Activated CD4-positive, alpha-beta T cell treated with anti-CD3 and anti-CD28 coated beads for 36 hours (primary cell): ENCODE measurements around the gene NUAK2. TPM values are rescaled to one million over a fixed set of nuclear protein-coding genes. Genes with fewer than 3 reads are reported as not detected.

Experiments used
- ATAC-seq: fragments of 200-7000 bp; cut with Tn5 transposase; one replicate; pipeline ENCODE4 v1.10.0; 2021; ENCODE audit warnings: mild to moderate bottlenecking, moderate library complexity
- CTCF ChIA-PET: fragments of 350-600 bp; sonication (Branson Sonifier 250); formaldehyde crosslinking; loops from one replicate; lab custom pipeline; 2021; ENCODE audit warnings: antibody characterized with exemption; lab: Charles Lee
- POLR2A ChIA-PET: fragments of 350-600 bp; sonication (Branson Sonifier 250); formaldehyde crosslinking; loops from one replicate; lab custom pipeline; 2021; ENCODE audit warnings: antibody characterized with exemption, inconsistent platforms; lab: Charles Lee
- DNase-seq: peaks from one replicate; pipeline ENCODE4 v3.0.0-alpha.2; 2020
- H3K27ac Mint-ChIP-seq: one replicate; pipeline ENCODE4 v1.8.0; 2021; ENCODE audit warnings: mixed read lengths
- H3K27me3 Mint-ChIP-seq: one replicate; pipeline ENCODE4 v1.8.0; 2021; ENCODE audit warnings: mixed read lengths
- H3K36me3 Mint-ChIP-seq: one replicate; pipeline ENCODE4 v1.8.0; 2021; ENCODE audit warnings: low read depth, mixed read lengths
- H3K4me1 Mint-ChIP-seq: one replicate; pipeline ENCODE4 v1.8.0; 2021; ENCODE audit warnings: mixed read lengths
- H3K4me3 Mint-ChIP-seq: one replicate; pipeline ENCODE4 v1.8.0; 2021; ENCODE audit warnings: mild to moderate bottlenecking, moderate library complexity, mixed read lengths
- H3K9me3 Mint-ChIP-seq: one replicate; pipeline ENCODE4 v1.8.0; 2021; ENCODE audit warnings: low read depth, mixed read lengths
- intact Hi-C, 2 experiments: fragments of 100-400 bp; cut with DNase I in 1 of 2; cut with micrococcal nuclease in 1 of 2; formaldehyde crosslinking; loops; one replicate each; pipeline versions ENCODE4 v1.14.2 to v1.15.1; 2022 to 2024; cut with DNase I, micrococcal nuclease
- total RNA-seq, 2 experiments: library from RNA; stranded (reverse); gene quantifications; one replicate each; pipeline ENCODE4 v1.2.3, GENCODE V29; 2021

The NUAK2 gene
- total RNA-seq, 2 experiments from 2014 or later, result 2.3 to 2.7 TPM

DNA sequence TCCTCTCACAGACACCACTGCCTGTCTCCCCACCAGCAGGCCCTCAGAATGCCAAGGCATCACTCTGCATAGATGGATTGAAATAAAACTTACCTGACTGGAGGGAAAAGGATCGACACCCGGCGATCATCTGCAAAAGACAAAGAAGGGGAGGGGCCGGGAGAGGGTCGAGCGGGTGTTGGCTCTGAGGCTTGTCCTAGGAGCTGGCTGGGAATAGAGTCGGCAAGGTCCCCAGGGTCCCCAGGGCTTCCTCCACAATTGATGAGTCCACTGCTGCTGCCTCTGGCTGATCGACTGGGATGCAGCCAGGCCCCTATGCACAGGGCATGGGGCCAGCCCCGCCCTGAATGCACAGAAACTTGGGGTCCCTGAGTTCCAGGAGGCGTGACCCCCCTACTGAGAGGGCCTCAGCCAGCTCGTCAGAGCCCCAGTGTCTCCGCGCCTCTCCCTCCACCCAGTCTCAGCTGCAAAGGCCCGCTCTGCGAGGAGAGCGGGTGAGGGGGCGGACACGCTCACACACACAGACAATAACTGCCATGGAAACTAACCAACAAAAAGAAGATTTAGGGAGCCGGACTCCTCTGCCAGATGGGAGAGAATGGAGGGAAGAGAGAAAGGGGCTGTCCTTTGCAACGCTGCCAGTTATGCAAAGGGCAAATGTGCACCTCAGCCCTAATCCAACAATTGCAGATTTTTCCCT lies 35.0 kb upstream of the NUAK2 start, which contains the start of gene KLHDC8A:
Gene KLHDC8A, minus strand, starts transcription at position 483 of the 700 bp plus-strand sequence. CDS start 13,318 bp downstream, outside the sequence.
- Mint-ChIP-seq H3K4me3 (no peak within 1 kb of the TSS), H3K36me3 (no peaks in the 10 kb centered on the region), H3K9me3 (no peaks in the 10 kb centered on the region), H3K27me3 (peaks cover 15% of the 10 kb centered on the region), H3K27ac (no peak within 1 kb of the TSS), H3K4me1 (no peaks in the 10 kb centered on the region)
- ATAC-seq, result no peak
- intact Hi-C loops, result no loop called here
- no peak for DNase-seq
- ChIA-PET CTCF (interaction anchor here (0.5 to 1.6 kb wide), 5 partner anchors 128 to 164 kb away, joined by 3 to 4 read pairs (median 3); no protein-coding TSS in a partner anchor), POLR2A (no interaction called here)

GRCh38 chr1:205355075-205355453 lies 33.5 kb upstream of the NUAK2 start:
- DNase-seq (no peak), ATAC-seq (no peak)
- Mint-ChIP-seq H3K27ac (no peak overlapping the region), H3K4me1 (no peaks in the 10 kb centered on the region), H3K36me3 (no peaks in the 10 kb centered on the region), H3K27me3 (peaks cover 12% of the 10 kb centered on the region), H3K9me3 (no peaks in the 10 kb centered on the region), H3K4me3 (no peak overlapping the region)
- ChIA-PET POLR2A (interaction anchor here (0.6 kb wide), 1 partner anchor 381 kb away, joined by 3 read pairs; no protein-coding TSS in a partner anchor), CTCF (interaction anchor here (0.5 to 3.4 kb wide), 20 partner anchors 19 to 323 kb away, joined by 3 to 82 read pairs (median 7); partner anchors contain the start of gene NUAK2)
- intact Hi-C loops, result no loop called here

DNA sequence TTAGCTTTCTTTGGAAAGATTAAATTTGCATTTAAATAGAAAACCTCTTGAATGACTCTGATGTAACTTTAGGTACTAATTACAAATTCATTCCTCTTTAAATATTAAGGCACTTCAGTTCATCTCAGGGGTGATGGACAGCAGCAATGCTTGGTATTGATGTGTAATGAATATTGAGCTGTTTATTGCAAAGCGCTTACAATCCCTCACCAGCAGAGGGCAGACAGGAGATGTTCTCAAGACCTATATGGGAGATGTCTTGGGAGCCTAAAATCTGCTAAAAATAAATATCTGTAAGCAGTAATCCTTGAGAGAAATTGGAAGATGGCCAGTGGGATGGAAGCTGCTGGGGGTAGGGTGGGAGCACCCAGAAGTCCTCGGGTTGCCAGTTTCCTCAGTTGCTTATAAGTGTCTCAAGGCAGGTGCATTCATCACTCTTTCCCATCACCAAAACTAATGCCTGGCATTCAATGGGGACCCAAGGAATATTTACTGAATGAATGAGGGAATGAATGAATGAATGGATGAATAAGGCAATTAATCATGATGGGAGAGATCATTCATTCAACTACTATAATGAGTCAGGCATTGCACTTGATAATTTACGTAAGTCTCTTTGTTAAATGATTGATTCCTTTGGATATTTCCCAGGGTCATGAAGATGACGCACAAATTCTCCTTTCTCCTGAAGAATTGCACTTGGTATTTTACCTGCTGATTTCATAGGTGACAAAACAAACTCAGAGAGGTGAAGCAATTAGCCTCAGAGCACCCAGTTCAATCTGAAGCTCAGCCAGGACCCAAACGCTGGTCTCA lies 32.9 kb upstream of the NUAK2 start:
- POLR2A ChIA-PET, result interaction anchor here (0.5 to 0.6 kb wide), 2 partner anchors 23 to 381 kb away, joined by 3 to 4 read pairs; no protein-coding TSS in a partner anchor

DNA sequence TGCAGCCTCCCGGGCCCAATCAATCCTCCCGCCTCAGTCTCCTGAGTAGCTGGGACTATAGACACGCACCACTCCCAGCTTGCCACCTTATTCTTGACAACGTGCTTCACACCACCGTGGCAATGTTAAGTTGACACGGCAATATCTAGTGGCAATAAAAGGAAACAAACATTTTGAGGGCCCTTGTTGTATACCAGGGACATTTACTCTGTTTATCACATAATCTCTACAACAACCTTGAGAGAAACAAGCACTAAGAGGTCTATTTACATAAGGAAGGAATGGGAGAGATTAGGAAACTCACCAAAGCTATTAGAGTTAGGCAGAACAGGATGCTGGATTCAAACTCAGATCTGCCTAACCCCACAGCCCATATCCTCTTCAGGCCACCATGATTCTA lies 32.1 kb upstream of the NUAK2 start:
- H3K36me3 Mint-ChIP-seq, result no peaks in the 10 kb centered on the region
- no peak for ATAC-seq
- H3K27ac Mint-ChIP-seq, result no peak overlapping the region
- ChIA-PET POLR2A (no interaction called here), CTCF (interaction anchor here (0.5 to 3.4 kb wide), 61 partner anchors 8 to 1123 kb away, joined by 3 to 82 read pairs (median 4); partner anchors contain the start of gene NUAK2)
- DNase-seq, result no peak
- H3K9me3 Mint-ChIP-seq, result no peaks in the 10 kb centered on the region
- H3K4me3 Mint-ChIP-seq, result no peak overlapping the region
- H3K4me1 Mint-ChIP-seq, result no peaks in the 10 kb centered on the region
- peaks cover 8% of the 10 kb centered on the region for H3K27me3 Mint-ChIP-seq
- intact Hi-C loops, result loop anchor here (1.0 kb wide), 3 partner anchors 78 to 171 kb away; no protein-coding TSS in a partner anchor

More for the DNA sequence above, 32.9 kb upstream of the NUAK2 start:
- Mint-ChIP-seq H3K36me3 (no peaks in the 10 kb centered on the region), H3K9me3 (no peaks in the 10 kb centered on the region), H3K27ac (no peak overlapping the region), H3K4me1 (no peaks in the 10 kb centered on the region), H3K27me3 (peaks cover 10% of the 10 kb centered on the region), H3K4me3 (no peak overlapping the region)
- ATAC-seq, result peak; percentile 88
- intact Hi-C loops, result loop anchor here (1.0 kb wide), 3 partner anchors 77 to 170 kb away; no protein-coding TSS in a partner anchor
- DNase-seq, result peak; percentile 76
- CTCF ChIA-PET, result interaction anchor here (0.5 to 3.4 kb wide), 63 partner anchors 8 to 1122 kb away, joined by 3 to 82 read pairs (median 4); partner anchors contain the start of gene NUAK2

DNA sequence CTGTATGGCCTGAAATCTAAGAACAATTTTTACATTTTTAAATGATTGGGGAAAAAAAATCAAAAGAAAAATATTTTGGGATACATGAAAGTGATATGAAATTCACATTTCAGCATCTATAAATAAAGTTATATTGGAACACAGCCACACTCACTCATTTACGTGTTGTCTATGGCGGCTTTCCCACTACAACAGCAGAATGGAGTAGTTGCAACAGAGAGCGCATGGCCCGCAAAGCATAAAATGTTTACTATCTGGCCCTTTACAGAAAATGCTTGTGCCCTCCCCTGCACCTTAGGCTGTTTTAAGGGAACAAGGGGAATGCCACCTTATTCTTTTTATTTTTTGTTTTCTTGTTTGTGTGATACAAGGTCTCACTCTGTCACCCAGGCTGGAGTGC lies 31.6 kb upstream of the NUAK2 start:
- peaks cover 6% of the 10 kb centered on the region for H3K27me3 Mint-ChIP-seq
- ChIA-PET CTCF (interaction anchor here (0.5 to 3.4 kb wide), 20 partner anchors 10 to 323 kb away, joined by 3 to 82 read pairs (median 6); no protein-coding TSS in a partner anchor), POLR2A (no interaction called here)
- ATAC-seq, result no peak
- intact Hi-C loops, result no loop called here
- H3K4me3 Mint-ChIP-seq, result no peak overlapping the region
- DNase-seq, result no peak
- no peaks in the 10 kb centered on the region for H3K9me3 Mint-ChIP-seq
- no peaks in the 10 kb centered on the region for H3K4me1 Mint-ChIP-seq
- H3K36me3 Mint-ChIP-seq, result no peaks in the 10 kb centered on the region
- H3K27ac Mint-ChIP-seq, result no peak overlapping the region

DNA sequence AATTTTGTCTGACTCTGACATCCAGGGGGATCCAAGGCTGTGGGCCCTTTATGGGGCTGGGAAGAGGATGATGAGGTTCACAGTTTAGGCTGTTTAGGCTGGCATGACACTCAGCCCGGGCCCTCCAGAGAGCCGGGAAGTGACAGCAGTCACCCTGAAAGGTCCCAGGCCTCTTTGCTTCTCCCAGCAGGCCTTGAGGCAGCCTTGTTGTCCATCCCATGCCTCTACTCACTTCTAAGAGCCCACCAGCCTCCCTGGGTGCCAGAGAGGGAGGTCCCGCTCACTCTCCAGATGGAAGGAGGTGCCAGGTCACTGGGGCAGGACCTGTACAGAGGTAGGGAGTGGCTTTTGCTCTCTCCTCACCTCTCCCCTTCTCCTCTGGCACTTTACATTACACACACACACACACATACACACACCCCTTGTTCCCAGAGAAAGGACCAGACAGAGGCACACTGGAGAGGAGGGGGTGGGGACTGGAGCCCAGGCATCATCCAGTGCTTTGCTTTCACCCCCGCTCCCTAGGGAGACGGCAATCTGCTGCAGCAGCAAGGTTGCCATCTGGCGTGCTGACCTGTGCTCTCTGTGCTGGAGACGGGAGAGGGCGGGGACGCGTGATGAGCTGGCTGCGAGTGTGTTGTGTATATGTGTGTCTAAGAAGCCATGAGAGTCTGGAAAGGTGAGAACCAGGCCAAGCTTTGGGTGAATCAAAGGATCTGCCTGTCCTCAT lies 30.6 kb upstream of the NUAK2 start:
- DNase-seq (no peak), ATAC-seq (no peak)
- Mint-ChIP-seq H3K4me1 (no peaks in the 10 kb centered on the region), H3K4me3 (no peak overlapping the region), H3K27me3 (peaks cover 2% of the 10 kb centered on the region), H3K27ac (no peak overlapping the region), H3K9me3 (no peaks in the 10 kb centered on the region), H3K36me3 (no peaks in the 10 kb centered on the region)
- ChIA-PET POLR2A (no interaction called here), CTCF (interaction anchor here (0.5 to 3.4 kb wide), 6 partner anchors 17 to 135 kb away, joined by 3 to 82 read pairs (median 6); no protein-coding TSS in a partner anchor)
- intact Hi-C loops, result no loop called here

- intact Hi-C loops, result no loop called here
- no peak overlapping the region for H3K4me3 Mint-ChIP-seq
These were observed 29.2 kb upstream of the NUAK2 start for GRCh38 chr1:205350691-205351141.

GRCh38 chr1:205350124-205350523 lies 28.6 kb upstream of the NUAK2 start:
- intact Hi-C loops, result no loop called here
- no peak for DNase-seq
- Mint-ChIP-seq H3K27ac (no peak overlapping the region), H3K4me3 (no peak overlapping the region), H3K4me1 (no peaks in the 10 kb centered on the region), H3K36me3 (no peaks in the 10 kb centered on the region), H3K27me3 (peaks cover 12% of the 10 kb centered on the region), H3K9me3 (no peaks in the 10 kb centered on the region)
- ATAC-seq, result no peak
- CTCF ChIA-PET, result interaction anchor here (0.6 to 3.3 kb wide), 8 partner anchors 13 to 174 kb away, joined by 4 to 16 read pairs (median 8); no protein-coding TSS in a partner anchor
- POLR2A ChIA-PET, result no interaction called here

More at GRCh38 chr1:205350691-205351141, 29.2 kb upstream of the NUAK2 start:
- DNase-seq, result no peak
- Mint-ChIP-seq H3K27me3 (peaks cover 8% of the 10 kb centered on the region), H3K36me3 (no peaks in the 10 kb centered on the region), H3K27ac (no peak overlapping the region), H3K9me3 (no peaks in the 10 kb centered on the region), H3K4me1 (no peaks in the 10 kb centered on the region)
- CTCF ChIA-PET, result interaction anchor here (0.6 to 3.3 kb wide), 10 partner anchors 14 to 173 kb away, joined by 3 to 16 read pairs (median 6); no protein-coding TSS in a partner anchor
- POLR2A ChIA-PET, result no interaction called here
- ATAC-seq, result no peak

- CTCF ChIA-PET, result interaction anchor here (0.5 to 3.3 kb wide), 8 partner anchors 10 to 139 kb away, joined by 3 to 16 read pairs (median 4); no protein-coding TSS in a partner anchor
- Mint-ChIP-seq H3K9me3 (no peaks in the 10 kb centered on the region), H3K27ac (no peak overlapping the region), H3K36me3 (no peaks in the 10 kb centered on the region), H3K4me3 (no peak overlapping the region), H3K4me1 (peaks cover 5% of the 10 kb centered on the region), H3K27me3 (peaks cover 20% of the 10 kb centered on the region)
- POLR2A ChIA-PET, result no interaction called here
- intact Hi-C loops, result no loop called here
- DNase-seq (no peak), ATAC-seq (no peak)
These were observed 27.3 kb upstream of the NUAK2 start for GRCh38 chr1:205348554-205349487.
